HCT116 (cell line): Measurements from ENCODE around the gene TFAP2B. TPM values are rescaled to one million over a fixed set of nuclear protein-coding genes. Genes with fewer than 3 reads are reported as not detected.

ENCODE experiments used
- ATAC-seq: fragments of 200-7000 bp; cut with Tn5 transposase; 2 replicates; pipeline ENCODE4 v1.9.1; 2020; ENCODE audit warnings: mild to moderate bottlenecking, moderate library complexity
- BruUV-seq: library from RNA; stranded (reverse); fragments of 400-500 nt; replicated peaks from 2 replicates; lab custom pipeline; 2021; lab: Mats Ljungman, UMichigan
- CTCF ChIA-PET: fragments of 300-600 bp; sonication (Branson Sonifier 250); formaldehyde crosslinking; loops from one replicate; lab custom pipeline; 2021; ENCODE audit warnings: antibody characterized with exemption; lab: Charles Lee
- POLR2A ChIA-PET: fragments of 300-600, 350-600 bp; sonication (Branson Sonifier 250); formaldehyde crosslinking; loops from one replicate; lab custom pipeline; 2021; ENCODE audit warnings: antibody characterized with exemption; lab: Charles Lee
- RAD21 ChIA-PET, 2 experiments: fragments of 300-600 bp; sonication (Branson Sonifier 250); formaldehyde crosslinking; loops; one replicate each; lab custom pipeline; 2023; ENCODE audit warnings: low total read pairs in 2 of 2; ENCODE audit not compliant: uncharacterized antibody in 2 of 2, unreplicated experiment in 2 of 2, low non-redundant PET in 1 of 2; lab: Charles Lee
- DNase-seq: peaks from one replicate; pipeline ENCODE4 v3.0.0-alpha.2; 2010; ENCODE audit warnings: low read depth, low spot score
- H2AFZ ChIP-seq: fragments of 200-600 bp; shearing (Covaris generic), sonication (generic); 2 replicates; pipeline ENCODE4 v1.6.1; 2017; ENCODE audit warnings: low read depth, mixed run types, mixed read lengths, antibody characterized with exemption, low read length; ENCODE audit not compliant: poor library complexity, severe bottlenecking
- H3K27ac ChIP-seq: 2 replicates; pipeline ENCODE4 v1.5.1; 2012; ENCODE audit warnings: low read depth, low read length
- H3K27me3 ChIP-seq: fragments of 200-600 bp; sonication (generic); 2 replicates; pipeline ENCODE4 v1.6.1; 2016; ENCODE audit warnings: mixed run types, low read length, mixed read lengths; ENCODE audit not compliant: insufficient read depth
- H3K36me3 ChIP-seq, 2 experiments: fragments of 200-500 bp in 1 of 2; fragments of 200-600 bp in 1 of 2; sonication (Bioruptor generic) in 1 of 2; sonication (generic) in 1 of 2; 2 replicates each; pipeline versions ENCODE4 v1.5.1 to v1.6.1; 2014 to 2016; ENCODE audit warnings: low read length in 2 of 2, inconsistent platforms in 1 of 2, mixed read lengths in 1 of 2, mixed run types in 1 of 2; ENCODE audit not compliant: insufficient read depth in 2 of 2, control insufficient read depth in 1 of 2
- H3K4me1 ChIP-seq, 2 experiments: fragments of 200-600 bp in 1 of 2; sonication (generic) in 1 of 2; 2 replicates each; pipeline versions ENCODE4 v1.5.1 to v1.6.1; 2012 to 2017; ENCODE audit warnings: low read length in 2 of 2, inconsistent platforms in 1 of 2, mild to moderate bottlenecking in 1 of 2, mixed read lengths in 1 of 2, mixed run types in 1 of 2, moderate library complexity in 1 of 2; ENCODE audit not compliant: insufficient read depth in 2 of 2, control insufficient read depth in 1 of 2
- H3K4me2 ChIP-seq: fragments of 200-600 bp; sonication (generic); 2 replicates; pipeline ENCODE4 v1.6.1; 2017; ENCODE audit warnings: mixed run types, low read length, mixed read lengths
- H3K4me3 ChIP-seq, 2 experiments: fragments of 200-600 bp in 1 of 2; sonication (generic) in 1 of 2; replicated peaks in 1 of 2; 2 replicates each; pipeline ENCODE4 v1.5.1; 2011 to 2016; ENCODE audit warnings: low read length in 2 of 2, control low read depth in 1 of 2, low read depth in 1 of 2, mild to moderate bottlenecking in 1 of 2, mixed read lengths in 1 of 2, mixed run types in 1 of 2
- H3K79me2 ChIP-seq: fragments of 200-600 bp; sonication (generic); 2 replicates; pipeline ENCODE4 v1.6.1; 2017; ENCODE audit warnings: mild to moderate bottlenecking, mixed run types, low read length, moderate library complexity, mixed read lengths; ENCODE audit not compliant: insufficient read depth
- H3K9ac ChIP-seq: fragments of 200-600 bp; sonication (generic); 2 replicates; pipeline ENCODE4 v1.6.1; 2016; ENCODE audit warnings: low read length, mixed read lengths
- H3K9me2 ChIP-seq: fragments of 200-600 bp; sonication (generic), shearing (Covaris generic); 2 replicates; pipeline ENCODE4 v1.6.1; 2017; ENCODE audit warnings: mixed run types, mild to moderate bottlenecking, moderate library complexity; ENCODE audit not compliant: insufficient read depth
- H3K9me3 ChIP-seq, 2 experiments: fragments of 200-500 bp in 1 of 2; fragments of 200-600 bp in 1 of 2; sonication (Bioruptor generic) in 1 of 2; sonication (generic) in 1 of 2; 2 replicates each; pipeline ENCODE4 v1.6.1; 2014 to 2017; ENCODE audit warnings: low read length in 2 of 2, mixed read lengths in 2 of 2, inconsistent platforms in 1 of 2, low read depth in 1 of 2, mild to moderate bottlenecking in 1 of 2, mixed run types in 1 of 2, moderate library complexity in 1 of 2; ENCODE audit not compliant: control insufficient read depth in 1 of 2, insufficient read depth in 1 of 2
- H4K20me1 ChIP-seq: fragments of 200-600 bp; sonication (generic), shearing (Covaris generic); 2 replicates; pipeline ENCODE4 v1.6.1; 2017; ENCODE audit warnings: mixed run types, mild to moderate bottlenecking, moderate library complexity; ENCODE audit not compliant: insufficient read depth
- CBX3 ChIP-seq: IDR thresholded peaks from 2 replicates; pipeline ENCODE4 v1.6.1; 2012; ENCODE audit warnings: low read depth
- ELF1 ChIP-seq: IDR thresholded peaks from 2 replicates; pipeline ENCODE4 v1.6.1; 2012; ENCODE audit warnings: low read depth, borderline replicate concordance
- SRF ChIP-seq: IDR thresholded peaks from 2 replicates; pipeline ENCODE4 v1.6.1; 2012; ENCODE audit warnings: low read depth
- YY1 ChIP-seq: IDR thresholded peaks from 2 replicates; pipeline ENCODE4 v1.6.1; 2011; ENCODE audit warnings: low read length, low read depth, moderate library complexity, mild to moderate bottlenecking; ENCODE audit not compliant: insufficient replicate concordance; ENCODE audit errors: extremely low read depth
- intact Hi-C: fragments of 100-400 bp; cut with micrococcal nuclease; formaldehyde crosslinking; loops from 2 replicates; pipeline ENCODE4 v1.10.0; 2022
- total RNA-seq: library from RNA; stranded (reverse); gene quantifications from one replicate; pipeline ENCODE4 v1.2.1, GENCODE V29; 2021; ENCODE audit not compliant: unreplicated experiment
- TF ChIP-seq, protein P1 (sequence below): IDR thresholded peaks from 2 replicates; pipeline ENCODE4 v1.6.1; 2012; ENCODE audit warnings: low read depth
- TF ChIP-seq, protein P2 (sequence below), 3 experiments: fragments of 200-600 bp in 1 of 3; sonication (generic) in 1 of 3; IDR thresholded peaks in 2 of 3; conservative IDR thresholded peaks in 1 of 3; 2 replicates each; pipeline ENCODE4 v1.5.1; 2012 to 2017; ENCODE audit warnings: low read depth in 2 of 3, low read length in 2 of 3, antibody characterized with exemption in 1 of 3, borderline replicate concordance in 1 of 3, control low read depth in 1 of 3, mild to moderate bottlenecking in 1 of 3, mixed read lengths in 1 of 3, mixed run types in 1 of 3, moderate library complexity in 1 of 3; ENCODE audit not compliant: insufficient read depth in 1 of 3

The TFAP2B gene
- total RNA-seq, 1 experiment from 2014 or later, result not detected

DNA sequence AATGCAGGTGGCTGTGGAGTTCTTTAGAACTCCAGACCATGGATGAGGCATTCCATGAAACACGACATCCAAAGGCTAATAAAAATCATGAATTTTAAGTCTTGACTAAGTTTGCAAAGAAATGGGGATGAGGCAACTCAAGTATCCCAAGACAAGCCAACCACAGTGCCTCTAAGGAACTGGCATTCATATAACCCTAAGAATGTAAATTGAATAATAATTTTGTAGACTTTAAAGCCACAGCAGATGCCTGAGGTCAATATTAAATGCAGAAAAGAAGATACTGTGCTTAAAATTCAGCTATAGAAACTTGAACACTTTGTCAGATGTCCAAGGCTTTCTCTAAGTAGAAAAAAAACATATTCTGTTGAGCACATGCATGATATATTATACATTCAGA is 54.5 kb downstream of the TFAP2B start:
- DNase-seq, result no peak
- Histone ChIP-seq H3K4me2 (no peak overlapping the region), H3K9me3 (peaks cover 16% of the 10 kb centered on the region in 2 experiments; a peak in 2 of 4 replicates), H3K79me2 (no peaks in the 10 kb centered on the region), H3K27me3 (no peaks in the 10 kb centered on the region), H3K36me3 (no peaks in the 10 kb centered on the region), H3K9ac (no peak overlapping the region), H3K4me3 (no peak overlapping the region), H2AFZ (no peak overlapping the region), H3K4me1 (no peaks in the 10 kb centered on the region), H4K20me1 (no peaks in the 10 kb centered on the region), H3K9me2 (no peaks in the 10 kb centered on the region), H3K27ac (no peak overlapping the region)
- intact Hi-C loops, result no loop called here
- no peak for TF ChIP-seq CBX3
- no peak for ATAC-seq
- RAD21 ChIA-PET, result no interaction called here
- CTCF ChIA-PET, result no interaction called here
- POLR2A ChIA-PET, result no interaction called here
- no TSS peak for BruUV-seq

DNA sequence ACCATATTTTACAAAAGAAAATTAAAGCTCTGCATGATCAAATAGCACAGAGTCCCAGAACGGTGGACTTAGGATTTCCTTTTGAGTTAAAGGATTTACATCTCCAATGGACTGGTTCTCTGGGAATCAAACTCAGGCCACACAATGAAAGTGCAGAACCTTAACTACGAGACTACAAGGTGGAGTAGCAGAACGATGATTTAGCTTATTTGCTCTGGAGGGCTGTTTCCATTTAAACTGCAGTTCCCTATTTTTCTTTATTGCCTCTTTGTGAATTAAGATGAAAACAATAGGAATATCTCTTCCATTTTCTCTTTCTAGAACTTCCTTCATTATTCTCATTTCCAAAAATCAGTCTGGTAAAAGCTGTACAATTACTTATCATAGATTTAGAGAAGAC is 65.7 kb downstream of the TFAP2B start:
- H3K27ac ChIP-seq, result no peak overlapping the region
- TF ChIP-seq, protein P1, sequence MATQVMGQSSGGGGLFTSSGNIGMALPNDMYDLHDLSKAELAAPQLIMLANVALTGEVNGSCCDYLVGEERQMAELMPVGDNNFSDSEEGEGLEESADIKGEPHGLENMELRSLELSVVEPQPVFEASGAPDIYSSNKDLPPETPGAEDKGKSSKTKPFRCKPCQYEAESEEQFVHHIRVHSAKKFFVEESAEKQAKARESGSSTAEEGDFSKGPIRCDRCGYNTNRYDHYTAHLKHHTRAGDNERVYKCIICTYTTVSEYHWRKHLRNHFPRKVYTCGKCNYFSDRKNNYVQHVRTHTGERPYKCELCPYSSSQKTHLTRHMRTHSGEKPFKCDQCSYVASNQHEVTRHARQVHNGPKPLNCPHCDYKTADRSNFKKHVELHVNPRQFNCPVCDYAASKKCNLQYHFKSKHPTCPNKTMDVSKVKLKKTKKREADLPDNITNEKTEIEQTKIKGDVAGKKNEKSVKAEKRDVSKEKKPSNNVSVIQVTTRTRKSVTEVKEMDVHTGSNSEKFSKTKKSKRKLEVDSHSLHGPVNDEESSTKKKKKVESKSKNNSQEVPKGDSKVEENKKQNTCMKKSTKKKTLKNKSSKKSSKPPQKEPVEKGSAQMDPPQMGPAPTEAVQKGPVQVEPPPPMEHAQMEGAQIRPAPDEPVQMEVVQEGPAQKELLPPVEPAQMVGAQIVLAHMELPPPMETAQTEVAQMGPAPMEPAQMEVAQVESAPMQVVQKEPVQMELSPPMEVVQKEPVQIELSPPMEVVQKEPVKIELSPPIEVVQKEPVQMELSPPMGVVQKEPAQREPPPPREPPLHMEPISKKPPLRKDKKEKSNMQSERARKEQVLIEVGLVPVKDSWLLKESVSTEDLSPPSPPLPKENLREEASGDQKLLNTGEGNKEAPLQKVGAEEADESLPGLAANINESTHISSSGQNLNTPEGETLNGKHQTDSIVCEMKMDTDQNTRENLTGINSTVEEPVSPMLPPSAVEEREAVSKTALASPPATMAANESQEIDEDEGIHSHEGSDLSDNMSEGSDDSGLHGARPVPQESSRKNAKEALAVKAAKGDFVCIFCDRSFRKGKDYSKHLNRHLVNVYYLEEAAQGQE, result no peak
- TF ChIP-seq, protein P2, sequence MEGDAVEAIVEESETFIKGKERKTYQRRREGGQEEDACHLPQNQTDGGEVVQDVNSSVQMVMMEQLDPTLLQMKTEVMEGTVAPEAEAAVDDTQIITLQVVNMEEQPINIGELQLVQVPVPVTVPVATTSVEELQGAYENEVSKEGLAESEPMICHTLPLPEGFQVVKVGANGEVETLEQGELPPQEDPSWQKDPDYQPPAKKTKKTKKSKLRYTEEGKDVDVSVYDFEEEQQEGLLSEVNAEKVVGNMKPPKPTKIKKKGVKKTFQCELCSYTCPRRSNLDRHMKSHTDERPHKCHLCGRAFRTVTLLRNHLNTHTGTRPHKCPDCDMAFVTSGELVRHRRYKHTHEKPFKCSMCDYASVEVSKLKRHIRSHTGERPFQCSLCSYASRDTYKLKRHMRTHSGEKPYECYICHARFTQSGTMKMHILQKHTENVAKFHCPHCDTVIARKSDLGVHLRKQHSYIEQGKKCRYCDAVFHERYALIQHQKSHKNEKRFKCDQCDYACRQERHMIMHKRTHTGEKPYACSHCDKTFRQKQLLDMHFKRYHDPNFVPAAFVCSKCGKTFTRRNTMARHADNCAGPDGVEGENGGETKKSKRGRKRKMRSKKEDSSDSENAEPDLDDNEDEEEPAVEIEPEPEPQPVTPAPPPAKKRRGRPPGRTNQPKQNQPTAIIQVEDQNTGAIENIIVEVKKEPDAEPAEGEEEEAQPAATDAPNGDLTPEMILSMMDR (IDR thresholded peaks at IDR 0.05 in 2 of 3, conservative IDR thresholded peaks at IDR 0.05 in 1 of 3; ENCODE audit: borderline replicate concordance in 1 of 3, insufficient read depth in 1 of 3, low read depth in 2 of 3, low read length in 2 of 3), result no peak
- no peak for TF ChIP-seq SRF
- TF ChIP-seq ELF1, result no peak
- no peak for TF ChIP-seq YY1
- TF ChIP-seq, all 23 proteins: peak for 0
- ChIA-PET POLR2A (no interaction called here), CTCF (no interaction called here), RAD21 (no interaction called here)
- H3K9me2 ChIP-seq, result no peaks in the 10 kb centered on the region
- no peak overlapping the region for H2AFZ ChIP-seq
- no peaks in the 10 kb centered on the region for H3K27me3 ChIP-seq
- H4K20me1 ChIP-seq, result no peaks in the 10 kb centered on the region
- ATAC-seq (no peak), DNase-seq (no peak)
- no peaks in the 10 kb centered on the region for H3K79me2 ChIP-seq
- no peak overlapping the region for H3K4me2 ChIP-seq
- H3K9me3 ChIP-seq, result peaks cover 4 to 11% of the 10 kb centered on the region in 2 experiments; a peak in 2 of 4 replicates
- H3K4me1 ChIP-seq, result no peaks in the 10 kb centered on the region
- BruUV-seq, result no TSS peak
- intact Hi-C loops, result no loop called here
- H3K4me3 ChIP-seq, result no peak overlapping the region
- H3K9ac ChIP-seq, result no peak overlapping the region
- H3K36me3 ChIP-seq, result no peaks in the 10 kb centered on the region
